ENCODE measurements around the gene ACSF3.

ACSF3 gene

GRCh38 chr16:89118361-89119165, 24.9 kb downstream of the ACSF3 start:
- Histone ChIP-seq H3K36me3 (ENCODE audit: insufficient read depth, low read depth, low read length) (peaks cover 43% of the 10 kb centered on the region), H3K9me3 (ENCODE audit: insufficient read depth, low read depth, low read length) (no peaks in the 10 kb centered on the region), H3K9ac (ENCODE audit: low read depth, low read length) (no peak overlapping the region), H3K27me3 (ENCODE audit: insufficient read depth, low read length) (no peaks in the 10 kb centered on the region), H3K4me1 (ENCODE audit: insufficient read depth, low read length) (no peaks in the 10 kb centered on the region), H3K4me3 (ENCODE audit: low read length) (no peak overlapping the region), H3K27ac (ENCODE audit: low read length) (no peak overlapping the region)

- Histone ChIP-seq H3K9ac (ENCODE audit: low read depth, low read length) (no peak overlapping the region), H3K4me1 (ENCODE audit: insufficient read depth, low read length) (no peaks in the 10 kb centered on the region), H3K27ac (ENCODE audit: low read length) (no peak overlapping the region), H3K36me3 (ENCODE audit: insufficient read depth, low read depth, low read length) (peaks cover 48% of the 10 kb centered on the region), H3K9me3 (ENCODE audit: insufficient read depth, low read depth, low read length) (no peaks in the 10 kb centered on the region), H3K4me3 (ENCODE audit: low read length) (no peak overlapping the region), H3K27me3 (ENCODE audit: insufficient read depth, low read length) (no peaks in the 10 kb centered on the region)
These were observed 25.5 kb downstream of the ACSF3 start for GRCh38 chr16:89119166-89119621.

- no peak overlapping the region for H3K27ac ChIP-seq (ENCODE audit: low read length)
- H3K4me1 ChIP-seq (ENCODE audit: insufficient read depth, low read length): no peaks in the 10 kb centered on the region
- peaks cover 43% of the 10 kb centered on the region for H3K36me3 ChIP-seq (ENCODE audit: insufficient read depth, low read depth, low read length)
- no peaks in the 10 kb centered on the region for H3K9me3 ChIP-seq (ENCODE audit: insufficient read depth, low read depth, low read length)
- H3K9ac ChIP-seq (ENCODE audit: low read depth, low read length): no peak overlapping the region
- H3K4me3 ChIP-seq (ENCODE audit: low read length): no peak overlapping the region
- H3K27me3 ChIP-seq (ENCODE audit: insufficient read depth, low read length): no peaks in the 10 kb centered on the region
These were observed 26.0 kb downstream of the ACSF3 start for GRCh38 chr16:89119661-89120141.

GRCh38 chr16:89120281-89120680, 26.6 kb downstream of the ACSF3 start:
- Histone ChIP-seq H3K4me1 (ENCODE audit: insufficient read depth, low read length) (no peaks in the 10 kb centered on the region), H3K27ac (ENCODE audit: low read length) (no peak overlapping the region), H3K36me3 (ENCODE audit: insufficient read depth, low read depth, low read length) (peaks cover 40% of the 10 kb centered on the region)

GRCh38 chr16:89120921-89121351, 27.3 kb downstream of the ACSF3 start:
- Histone ChIP-seq H3K36me3 (ENCODE audit: insufficient read depth, low read depth, low read length) (peaks cover 40% of the 10 kb centered on the region), H3K4me1 (ENCODE audit: insufficient read depth, low read length) (no peaks in the 10 kb centered on the region), H3K4me3 (ENCODE audit: low read length) (no peak overlapping the region), H3K9ac (ENCODE audit: low read depth, low read length) (no peak overlapping the region), H3K27ac (ENCODE audit: low read length) (no peak overlapping the region), H3K9me3 (ENCODE audit: insufficient read depth, low read depth, low read length) (no peaks in the 10 kb centered on the region), H3K27me3 (ENCODE audit: insufficient read depth, low read length) (no peaks in the 10 kb centered on the region)

More at GRCh38 chr16:89120281-89120680, 26.6 kb downstream of the ACSF3 start:
- Histone ChIP-seq H3K27me3 (ENCODE audit: insufficient read depth, low read length) (no peaks in the 10 kb centered on the region), H3K4me3 (ENCODE audit: low read length) (no peak overlapping the region), H3K9ac (ENCODE audit: low read depth, low read length) (no peak overlapping the region), H3K9me3 (ENCODE audit: insufficient read depth, low read depth, low read length) (no peaks in the 10 kb centered on the region)

- Histone ChIP-seq H3K9me3 (ENCODE audit: insufficient read depth, low read depth, low read length) (no peaks in the 10 kb centered on the region), H3K9ac (ENCODE audit: low read depth, low read length) (no peak overlapping the region), H3K36me3 (ENCODE audit: insufficient read depth, low read depth, low read length) (peaks cover 38% of the 10 kb centered on the region), H3K27me3 (ENCODE audit: insufficient read depth, low read length) (no peaks in the 10 kb centered on the region), H3K27ac (ENCODE audit: low read length) (no peak overlapping the region), H3K4me3 (ENCODE audit: low read length) (no peak overlapping the region), H3K4me1 (ENCODE audit: insufficient read depth, low read length) (no peaks in the 10 kb centered on the region)
These were observed 28.2 kb downstream of the ACSF3 start for GRCh38 chr16:89121691-89122321.

- no peaks in the 10 kb centered on the region for H3K4me1 ChIP-seq (ENCODE audit: insufficient read depth, low read length)
- H3K9me3 ChIP-seq (ENCODE audit: insufficient read depth, low read depth, low read length): no peaks in the 10 kb centered on the region
- H3K36me3 ChIP-seq (ENCODE audit: insufficient read depth, low read depth, low read length): peaks cover 33% of the 10 kb centered on the region
- no peaks in the 10 kb centered on the region for H3K27me3 ChIP-seq (ENCODE audit: insufficient read depth, low read length)
- no peak overlapping the region for H3K9ac ChIP-seq (ENCODE audit: low read depth, low read length)
- no peak overlapping the region for H3K27ac ChIP-seq (ENCODE audit: low read length)
- no peak overlapping the region for H3K4me3 ChIP-seq (ENCODE audit: low read length)
These were observed 28.7 kb downstream of the ACSF3 start for GRCh38 chr16:89122322-89122851.

- Histone ChIP-seq H3K36me3 (ENCODE audit: insufficient read depth, low read depth, low read length) (peaks cover 31% of the 10 kb centered on the region), H3K27ac (ENCODE audit: low read length) (no peak overlapping the region), H3K27me3 (ENCODE audit: insufficient read depth, low read length) (no peaks in the 10 kb centered on the region), H3K4me3 (ENCODE audit: low read length) (no peak overlapping the region), H3K4me1 (ENCODE audit: insufficient read depth, low read length) (no peaks in the 10 kb centered on the region), H3K9me3 (ENCODE audit: insufficient read depth, low read depth, low read length) (no peaks in the 10 kb centered on the region), H3K9ac (ENCODE audit: low read depth, low read length) (no peak overlapping the region)
These were observed 29.6 kb downstream of the ACSF3 start for GRCh38 chr16:89123001-89123830.

GRCh38 chr16:89123831-89124100, 30.1 kb downstream of the ACSF3 start:
- Histone ChIP-seq H3K36me3 (ENCODE audit: insufficient read depth, low read depth, low read length) (peaks cover 31% of the 10 kb centered on the region), H3K9me3 (ENCODE audit: insufficient read depth, low read depth, low read length) (no peaks in the 10 kb centered on the region), H3K4me3 (ENCODE audit: low read length) (no peak overlapping the region), H3K27ac (ENCODE audit: low read length) (no peak overlapping the region), H3K4me1 (ENCODE audit: insufficient read depth, low read length) (no peaks in the 10 kb centered on the region), H3K27me3 (ENCODE audit: insufficient read depth, low read length) (no peaks in the 10 kb centered on the region), H3K9ac (ENCODE audit: low read depth, low read length) (no peak overlapping the region)

- peaks cover 12% of the 10 kb centered on the region; the same call in 1 of the 2 replicates for H3K36me3 ChIP-seq (ENCODE audit: insufficient read depth, low read depth, low read length)
These were observed 35.7 kb downstream of the ACSF3 start for GRCh38 chr16:89129378-89129777.

GRCh38 chr16:89130448-89130847, 36.8 kb downstream of the ACSF3 start:
- Histone ChIP-seq H3K36me3 (ENCODE audit: insufficient read depth, low read depth, low read length) (peaks cover 13% of the 10 kb centered on the region; the same call in 1 of the 2 replicates), H3K27me3 (ENCODE audit: insufficient read depth, low read length) (no peaks in the 10 kb centered on the region), H3K4me3 (ENCODE audit: low read length) (no peak overlapping the region), H3K27ac (ENCODE audit: low read length) (no peak overlapping the region), H3K4me1 (ENCODE audit: insufficient read depth, low read length) (no peaks in the 10 kb centered on the region), H3K9ac (ENCODE audit: low read depth, low read length) (no peak overlapping the region), H3K9me3 (ENCODE audit: insufficient read depth, low read depth, low read length) (peaks cover 3% of the 10 kb centered on the region; the same call in 1 of the 2 replicates)

More at GRCh38 chr16:89129378-89129777, 35.7 kb downstream of the ACSF3 start:
- H3K27ac ChIP-seq (ENCODE audit: low read length): no peak overlapping the region
- H3K9ac ChIP-seq (ENCODE audit: low read depth, low read length): no peak overlapping the region
- no peaks in the 10 kb centered on the region for H3K27me3 ChIP-seq (ENCODE audit: insufficient read depth, low read length)
- peaks cover 3% of the 10 kb centered on the region; the same call in 1 of the 2 replicates for H3K9me3 ChIP-seq (ENCODE audit: insufficient read depth, low read depth, low read length)
- no peak overlapping the region for H3K4me3 ChIP-seq (ENCODE audit: low read length)
- no peaks in the 10 kb centered on the region for H3K4me1 ChIP-seq (ENCODE audit: insufficient read depth, low read length)

Measured in iPS-20b (cell line).